NB4 (cell line): ENCODE results near the gene BRMS1L.

Experiments used
- MYC ChIP-seq: IDR thresholded peaks from 2 replicates; pipeline ENCODE4 v1.6.1; 2011; ENCODE audit warnings: low read depth, low read length
- POLR2A ChIP-seq: IDR thresholded peaks from 2 replicates; pipeline ENCODE4 v1.6.1; 2011; ENCODE audit warnings: mild to moderate bottlenecking; ENCODE audit not compliant: insufficient read length; ENCODE audit errors: extremely low read depth
- TF ChIP-seq, protein P1 (sequence below): IDR thresholded peaks from one replicate; pipeline ENCODE4 v1.5.1; 2012; ENCODE audit warnings: low read depth, low read length
- TF ChIP-seq, protein P2 (sequence below): IDR thresholded peaks from 2 replicates; pipeline ENCODE4 v1.6.1; 2011; ENCODE audit warnings: low read depth, low read length

DNA sequence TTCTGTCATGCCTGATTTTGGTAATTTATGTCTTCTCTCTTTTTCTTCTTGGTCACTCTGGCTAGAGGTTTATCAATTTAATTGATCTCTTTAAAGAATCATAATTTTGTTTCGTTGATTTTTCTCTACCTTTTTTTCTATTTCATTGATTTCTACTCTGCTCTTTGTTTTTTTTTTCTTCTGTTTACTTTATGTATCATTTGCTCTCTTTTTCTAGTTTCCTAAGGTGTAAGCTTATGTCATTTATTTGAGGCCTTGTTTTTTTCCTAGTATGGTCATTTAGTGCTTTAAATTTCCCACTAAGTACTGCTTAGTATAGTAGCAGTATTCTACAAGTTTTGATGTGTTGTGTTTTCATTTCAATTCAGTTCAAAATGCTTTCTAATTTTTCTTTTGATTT is 89.6 kb downstream of the BRMS1L start:
- TF ChIP-seq, protein P1, sequence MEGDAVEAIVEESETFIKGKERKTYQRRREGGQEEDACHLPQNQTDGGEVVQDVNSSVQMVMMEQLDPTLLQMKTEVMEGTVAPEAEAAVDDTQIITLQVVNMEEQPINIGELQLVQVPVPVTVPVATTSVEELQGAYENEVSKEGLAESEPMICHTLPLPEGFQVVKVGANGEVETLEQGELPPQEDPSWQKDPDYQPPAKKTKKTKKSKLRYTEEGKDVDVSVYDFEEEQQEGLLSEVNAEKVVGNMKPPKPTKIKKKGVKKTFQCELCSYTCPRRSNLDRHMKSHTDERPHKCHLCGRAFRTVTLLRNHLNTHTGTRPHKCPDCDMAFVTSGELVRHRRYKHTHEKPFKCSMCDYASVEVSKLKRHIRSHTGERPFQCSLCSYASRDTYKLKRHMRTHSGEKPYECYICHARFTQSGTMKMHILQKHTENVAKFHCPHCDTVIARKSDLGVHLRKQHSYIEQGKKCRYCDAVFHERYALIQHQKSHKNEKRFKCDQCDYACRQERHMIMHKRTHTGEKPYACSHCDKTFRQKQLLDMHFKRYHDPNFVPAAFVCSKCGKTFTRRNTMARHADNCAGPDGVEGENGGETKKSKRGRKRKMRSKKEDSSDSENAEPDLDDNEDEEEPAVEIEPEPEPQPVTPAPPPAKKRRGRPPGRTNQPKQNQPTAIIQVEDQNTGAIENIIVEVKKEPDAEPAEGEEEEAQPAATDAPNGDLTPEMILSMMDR: no peak
- TF ChIP-seq MYC (no peak), POLR2A (no peak)
- TF ChIP-seq, protein P2, sequence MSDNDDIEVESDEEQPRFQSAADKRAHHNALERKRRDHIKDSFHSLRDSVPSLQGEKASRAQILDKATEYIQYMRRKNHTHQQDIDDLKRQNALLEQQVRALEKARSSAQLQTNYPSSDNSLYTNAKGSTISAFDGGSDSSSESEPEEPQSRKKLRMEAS: no peak
